ENCODE measurements around the gene ATP5IF1.

The ATP5IF1 gene

DNA sequence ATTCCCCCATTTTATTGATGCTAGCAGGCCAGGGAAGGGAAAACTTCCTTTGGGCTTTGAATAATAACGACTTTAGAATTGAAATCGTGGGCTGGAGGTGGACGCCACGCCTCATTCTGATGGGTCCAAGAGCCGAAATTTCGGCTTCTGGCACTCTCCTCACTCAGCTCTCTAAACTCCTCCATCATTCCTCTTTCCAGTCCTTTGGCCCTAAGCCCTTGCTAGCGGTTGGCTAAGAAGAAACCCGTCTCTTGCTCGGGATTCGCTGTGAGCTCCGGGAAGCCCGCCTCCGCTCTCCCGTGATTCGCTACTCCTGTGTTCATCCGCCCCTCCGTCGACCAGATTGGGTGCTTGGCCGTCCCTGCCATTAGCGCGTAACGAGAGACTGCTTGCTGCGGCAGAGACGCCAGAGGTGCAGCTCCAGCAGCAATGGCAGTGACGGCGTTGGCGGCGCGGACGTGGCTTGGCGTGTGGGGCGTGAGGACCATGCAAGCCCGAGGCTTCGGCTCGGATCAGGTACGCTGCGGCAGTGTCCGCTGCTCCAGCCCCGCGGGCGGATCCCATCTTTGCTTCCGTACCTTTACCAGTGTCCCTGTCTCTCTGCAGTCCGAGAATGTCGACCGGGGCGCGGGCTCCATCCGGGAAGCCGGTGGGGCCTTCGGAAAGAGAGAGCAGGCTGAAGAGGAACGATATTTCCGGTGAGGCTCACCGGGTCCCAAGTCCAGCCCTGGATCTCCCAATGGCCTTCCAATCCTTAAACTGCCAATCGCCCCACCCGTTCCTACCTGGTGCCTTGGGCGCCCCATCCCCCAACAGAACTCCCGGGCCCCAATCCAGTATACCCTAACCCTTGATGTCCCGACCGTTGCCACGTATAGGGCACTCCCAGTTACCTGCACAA, at the start of gene ATP5IF1:
ATP5IF1 (plus strand) TSS at position 370 of the 901 bp plus-strand sequence; CDS start at position 430, 60 bp downstream.
- DNase-seq (ENCODE audit: low read depth, low spot score): peak; percentile 98

DNA sequence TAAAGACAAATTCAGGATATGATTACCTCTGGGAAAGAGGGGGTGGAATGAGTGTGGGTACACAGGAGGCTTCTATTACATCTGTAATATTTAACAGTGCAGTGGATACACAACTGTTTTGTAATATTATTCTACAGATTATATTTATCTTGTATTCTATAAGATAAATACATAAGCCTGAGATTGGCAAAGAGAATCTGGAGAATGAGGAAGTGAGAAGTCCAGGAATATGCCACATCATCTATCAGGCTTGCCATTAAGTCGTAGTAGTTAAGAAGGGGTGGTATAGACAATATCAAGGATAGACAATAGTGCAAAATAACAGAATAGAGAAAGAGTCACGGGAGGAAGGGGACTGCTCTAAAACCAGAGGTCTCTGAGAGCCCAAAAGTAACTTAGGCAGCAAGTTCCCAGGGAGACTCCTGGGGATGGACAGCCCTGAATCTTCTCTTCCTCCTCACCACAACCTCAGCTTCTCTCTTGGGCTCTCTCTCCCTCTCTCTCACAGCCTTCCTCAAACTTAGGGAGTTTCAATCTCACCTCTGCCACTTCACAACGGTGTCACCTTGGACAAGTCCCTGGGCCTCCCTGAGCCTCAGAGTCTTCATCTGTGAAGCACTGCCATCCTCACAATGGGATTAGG, 45.5 kb upstream of the ATP5IF1 start:
- DNase-seq (ENCODE audit: low read depth, low spot score): no peak

DNA sequence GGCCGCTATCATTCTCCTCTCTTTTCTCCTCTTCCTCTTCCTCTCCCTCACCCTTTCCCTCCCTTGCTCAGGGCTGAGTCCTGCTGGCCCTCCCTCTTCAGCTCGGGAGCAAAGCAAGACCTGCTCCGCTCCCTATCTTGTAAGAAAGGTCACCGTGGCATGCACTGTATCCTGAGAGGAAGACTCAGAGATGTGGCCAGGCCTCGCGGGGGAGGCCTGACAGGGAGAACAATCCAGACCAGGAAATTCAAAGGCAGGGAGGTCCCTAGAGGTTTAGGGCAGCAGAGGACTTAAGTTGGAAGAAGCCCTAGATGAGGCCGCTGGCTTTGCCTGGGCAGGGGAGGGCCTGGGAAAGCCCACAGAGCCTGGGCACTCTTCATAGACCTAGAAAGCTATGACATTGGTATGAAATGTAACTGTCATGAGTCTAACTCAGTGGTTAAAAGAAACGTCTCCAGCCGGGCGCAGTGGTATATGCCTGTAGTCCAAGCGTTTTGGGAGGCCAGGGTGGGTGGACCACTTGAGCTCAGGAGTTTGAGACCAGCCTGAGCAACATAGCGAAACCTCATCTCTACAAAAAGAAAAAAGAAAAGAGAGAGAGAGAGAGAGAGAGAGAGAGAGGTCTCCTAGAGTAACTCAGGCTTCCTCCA, 44.8 kb upstream of the ATP5IF1 start:
- DNase-seq (ENCODE audit: low read depth, low spot score): peak; percentile 39

DNA sequence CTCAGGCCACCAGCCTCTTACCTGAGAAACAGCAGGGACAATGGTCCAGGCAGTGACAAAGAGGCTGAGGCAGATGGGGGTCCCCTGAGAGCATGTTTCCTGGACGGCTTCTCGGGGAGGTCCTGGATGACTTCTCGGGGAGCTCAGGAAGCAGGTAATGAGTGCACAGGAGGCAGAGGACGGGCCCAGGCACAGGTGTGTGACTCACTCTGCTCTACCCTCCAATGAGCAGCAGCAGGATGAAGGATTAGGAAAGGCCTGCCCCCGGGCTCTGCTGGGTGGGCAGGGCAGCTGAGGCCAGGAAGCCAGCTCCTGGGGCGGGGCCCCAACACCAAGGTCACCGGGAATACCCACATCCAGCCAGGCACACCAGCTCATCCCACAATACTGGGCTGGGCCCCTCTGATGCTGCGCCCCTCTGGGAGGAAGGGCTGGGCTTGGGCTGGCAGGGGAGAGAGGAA, 42.2 kb upstream of the ATP5IF1 start:
- DNase-seq (ENCODE audit: low read depth, low spot score): peak; percentile 46

DNA sequence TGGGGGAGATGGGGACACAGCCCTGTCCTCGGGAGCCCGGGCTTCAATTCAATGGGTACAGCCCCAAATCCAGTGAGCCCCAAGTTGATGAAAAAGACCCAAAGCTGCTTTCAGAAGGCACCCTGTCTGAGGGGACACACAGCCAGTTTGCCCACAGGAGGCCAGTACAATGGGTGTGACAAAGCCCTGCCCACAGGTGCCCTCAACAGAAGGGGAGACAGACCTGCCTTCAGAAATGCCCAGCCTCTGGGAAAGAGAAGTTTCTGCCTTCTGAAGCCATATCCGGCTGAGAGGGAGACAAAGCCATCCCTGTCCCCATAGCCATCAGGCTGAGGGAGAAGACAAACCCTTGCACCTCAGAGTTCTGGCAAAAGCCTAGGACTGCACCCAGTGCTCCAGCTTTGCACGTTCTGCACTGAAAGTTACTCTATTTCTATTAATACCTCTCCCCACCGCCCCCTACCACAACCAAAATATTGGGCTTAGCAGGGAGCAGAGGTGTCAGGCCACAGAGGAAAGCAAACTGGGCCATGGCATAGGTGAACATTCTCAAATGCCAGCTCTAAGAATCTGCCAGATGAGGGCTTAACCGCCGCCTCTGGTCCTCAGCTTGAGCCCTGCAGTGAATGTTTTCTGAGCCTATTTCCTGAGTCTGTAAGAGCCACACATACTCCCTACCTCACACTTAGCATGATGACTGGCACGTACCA, 41.4 kb upstream of the ATP5IF1 start:
- DNase-seq (ENCODE audit: low read depth, low spot score): no peak

DNA sequence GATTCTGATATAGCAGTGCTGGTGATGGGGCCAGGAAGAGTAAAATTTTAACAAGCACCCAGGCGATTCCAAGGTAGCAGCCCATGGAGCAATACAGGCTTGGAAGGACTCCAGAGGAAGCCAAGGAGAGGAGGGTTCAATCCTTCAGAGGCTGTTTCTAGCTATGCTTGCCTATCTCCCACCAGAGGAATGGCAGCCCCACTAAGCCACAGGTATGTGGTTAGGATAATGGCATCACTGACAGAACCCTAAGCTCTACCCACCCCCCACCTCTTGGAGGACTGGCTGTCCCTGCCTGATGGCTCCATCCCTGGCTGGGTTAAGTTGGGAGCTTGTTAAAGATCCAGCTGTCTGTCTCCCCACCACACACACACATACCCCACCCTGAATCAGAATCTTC, 40.1 kb upstream of the ATP5IF1 start:
- DNase-seq (ENCODE audit: low read depth, low spot score): no peak

DNA sequence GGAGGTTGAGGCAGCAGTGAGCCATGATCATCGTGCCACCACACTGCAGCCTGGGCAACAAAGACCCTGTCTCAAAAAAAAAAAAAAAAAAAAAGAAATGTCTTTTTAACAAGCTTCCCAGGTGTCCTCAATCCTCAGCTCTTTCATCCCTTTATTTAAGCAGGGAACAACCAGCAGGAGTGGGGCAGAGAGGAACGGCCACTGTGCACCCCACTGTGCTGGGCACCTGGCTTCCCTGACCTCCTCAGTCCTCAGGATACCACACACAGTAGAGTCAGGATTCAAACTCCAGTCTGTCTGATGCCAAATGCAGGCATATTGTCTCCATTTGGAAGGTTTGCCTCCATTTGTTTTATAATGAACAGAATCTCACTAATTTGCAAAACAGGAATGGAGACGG, 39.6 kb upstream of the ATP5IF1 start:
- no peak for DNase-seq (ENCODE audit: low read depth, low spot score)

DNA sequence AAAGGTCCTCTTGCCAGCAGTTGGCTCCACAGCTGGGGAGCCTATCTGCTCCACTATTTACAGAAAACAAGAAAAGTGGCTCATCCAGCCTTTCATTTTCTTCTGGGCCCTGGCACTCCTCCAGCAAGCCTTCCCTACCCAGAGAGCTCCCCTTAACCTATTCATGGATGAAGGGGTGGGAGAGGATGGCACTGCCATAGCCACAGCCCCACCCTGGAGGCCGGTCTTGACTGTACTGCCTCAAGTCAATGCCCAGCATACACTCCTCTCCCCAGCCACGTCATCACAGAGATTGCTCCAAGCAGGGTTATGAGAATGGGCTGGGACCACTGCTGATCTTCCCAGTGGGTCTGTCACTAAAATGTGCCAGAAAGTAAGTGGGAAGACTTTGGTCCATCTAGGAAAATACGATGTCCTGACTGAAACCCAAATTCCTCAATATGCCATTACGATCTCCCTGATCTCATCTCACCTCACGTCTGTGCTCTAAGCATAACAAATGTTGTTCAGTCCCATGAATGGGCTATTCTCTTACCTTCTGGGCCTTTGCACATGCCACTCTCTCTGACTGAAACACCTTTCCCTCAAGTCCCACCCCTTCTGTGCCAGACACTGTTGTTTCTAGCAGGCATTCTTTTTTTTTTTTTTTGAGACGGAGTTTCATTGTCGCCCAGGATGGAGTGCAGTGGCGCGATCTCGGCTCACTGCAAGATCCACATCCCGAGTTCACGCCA, 38.1 kb upstream of the ATP5IF1 start:
- DNase-seq (ENCODE audit: low read depth, low spot score): no peak

DNA sequence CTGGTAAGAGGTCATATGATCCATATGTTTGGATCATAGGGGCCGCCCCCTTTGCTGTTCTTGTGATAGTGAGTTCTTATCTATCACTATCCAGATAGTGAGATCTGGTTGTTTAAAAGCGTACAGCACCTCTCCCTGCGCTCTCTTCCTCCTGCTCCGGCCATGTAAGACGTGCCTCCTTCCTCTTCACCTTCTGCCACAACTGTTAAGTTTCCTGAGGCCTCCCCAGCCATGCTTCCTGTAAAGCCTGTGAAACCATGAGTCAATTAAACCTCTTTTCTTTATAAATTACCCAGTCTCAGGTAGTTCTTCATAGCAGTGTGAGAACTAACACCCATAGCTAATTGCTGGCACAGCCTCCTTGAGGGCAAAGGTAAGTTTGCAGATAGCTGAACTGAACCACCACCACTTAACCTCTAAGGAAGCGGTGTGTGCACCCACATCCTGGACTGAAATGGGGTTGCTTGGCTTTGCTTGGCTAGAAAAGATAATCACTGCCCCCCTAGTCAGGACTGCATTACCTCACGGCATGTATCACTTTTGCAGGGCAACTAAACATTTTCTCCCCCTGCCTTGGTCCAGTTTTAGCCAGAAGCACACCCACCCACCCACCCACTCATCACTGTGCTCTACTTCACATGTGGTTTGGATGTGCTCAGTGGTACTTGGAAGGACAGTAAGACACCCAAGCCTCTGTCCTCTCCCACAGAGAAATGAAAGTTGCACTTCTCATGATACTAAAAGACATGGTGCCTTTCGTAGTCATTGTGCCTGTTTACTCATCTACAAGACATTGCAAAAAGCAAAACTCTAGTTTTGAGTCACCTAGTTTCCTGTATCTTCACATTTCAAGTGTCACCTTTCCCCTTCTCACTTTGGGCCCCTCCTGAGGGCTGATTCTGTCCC, 36.3 kb upstream of the ATP5IF1 start:
- no peak for DNase-seq (ENCODE audit: low read depth, low spot score)

DNA sequence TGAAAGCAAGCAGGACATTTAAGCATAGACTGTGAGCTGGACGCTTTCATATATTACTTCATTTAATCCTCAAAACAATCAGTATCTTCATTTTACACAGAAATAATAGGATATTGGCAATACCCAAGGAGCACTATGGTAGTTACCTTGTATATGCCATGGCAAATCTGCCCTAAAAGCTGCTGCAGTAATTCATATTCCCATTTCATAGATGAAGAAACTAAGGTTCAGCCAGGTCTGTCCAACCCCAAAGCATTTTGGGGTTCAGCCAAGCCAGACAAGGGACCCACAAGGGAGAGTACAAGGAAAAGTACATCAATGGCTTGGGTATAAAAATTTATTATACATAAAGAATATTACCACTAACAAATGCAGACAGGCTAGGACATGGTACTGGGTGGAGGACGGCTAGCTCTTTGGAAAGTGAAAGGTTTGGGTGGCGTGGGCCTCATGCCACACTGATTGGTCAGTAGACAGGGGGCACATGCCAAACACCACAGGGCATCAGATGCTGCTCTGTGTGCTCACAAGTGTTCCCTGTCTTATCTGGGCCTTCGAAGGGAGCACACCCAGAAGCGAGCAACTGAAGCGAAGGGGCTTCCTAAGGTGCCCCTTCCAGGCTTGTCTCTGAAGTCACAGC, 35.6 kb upstream of the ATP5IF1 start:
- no peak for DNase-seq (ENCODE audit: low read depth, low spot score)

DNA sequence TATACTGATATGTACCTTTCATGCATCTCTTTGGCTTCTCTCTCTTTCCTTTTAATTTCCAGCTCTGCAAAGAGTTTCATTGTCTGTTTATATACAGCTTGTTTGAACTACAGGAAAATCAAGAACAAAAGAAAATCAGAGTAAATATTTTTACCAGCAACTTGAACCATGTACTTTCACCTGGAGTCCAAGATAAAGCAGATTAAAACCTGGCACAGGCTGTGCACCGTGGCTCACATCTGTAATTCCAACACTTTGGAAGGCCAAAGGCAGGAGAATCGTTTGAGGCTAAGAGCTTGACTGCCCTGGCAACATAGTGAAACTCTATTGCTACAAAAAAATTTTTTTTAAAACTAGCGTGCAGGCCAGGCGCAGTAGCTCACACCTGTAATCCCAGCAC, 30.7 kb upstream of the ATP5IF1 start:
- no peak for DNase-seq (ENCODE audit: low read depth, low spot score)

DNA sequence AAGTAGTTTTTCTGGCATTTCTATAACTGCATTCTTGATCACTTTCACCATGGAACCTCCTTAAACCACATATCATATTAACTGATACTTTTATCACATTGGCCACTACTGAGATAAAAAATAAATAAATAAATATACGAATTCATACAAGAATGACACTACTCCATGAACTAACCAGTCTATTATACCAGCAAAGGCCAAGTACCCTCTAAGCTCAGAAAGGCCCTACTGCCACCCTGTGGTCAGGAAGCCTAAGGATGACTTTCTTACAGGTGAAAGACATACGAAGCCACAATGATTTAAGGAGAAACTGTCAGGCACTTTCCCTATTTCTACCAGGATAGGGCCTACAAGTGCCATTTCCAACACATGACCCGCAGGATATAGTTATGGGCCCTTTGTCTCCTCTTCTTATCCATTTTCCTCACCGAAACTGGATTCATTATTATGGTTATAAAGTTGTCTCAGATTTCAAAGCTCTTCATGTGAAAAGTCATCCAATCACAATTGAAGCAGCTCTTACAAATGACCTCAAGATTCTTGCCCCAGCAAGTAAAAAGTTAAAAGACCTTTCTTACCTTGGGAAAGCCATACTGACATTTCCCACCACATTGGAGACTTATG, 27.0 kb upstream of the ATP5IF1 start:
- DNase-seq (ENCODE audit: low read depth, low spot score): peak; percentile 51

DNA sequence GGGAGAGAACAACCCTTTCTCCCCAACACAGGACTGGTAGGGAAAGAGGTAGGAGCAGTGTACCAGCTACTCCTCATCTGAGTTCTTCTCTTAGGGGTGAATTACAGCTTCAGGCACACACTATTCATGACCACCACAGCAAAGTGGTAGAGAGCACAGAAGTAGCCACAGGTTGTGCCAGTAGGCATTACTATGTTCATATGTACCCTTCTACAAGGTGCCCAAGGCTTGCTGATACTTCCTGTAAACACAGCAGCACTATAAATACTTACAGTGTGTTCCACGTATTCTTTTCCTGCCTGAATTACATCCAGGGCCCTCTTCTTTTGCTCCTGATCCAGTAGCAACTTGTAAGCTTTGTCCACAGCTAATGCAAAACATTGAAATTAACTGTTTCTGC, 26.2 kb upstream of the ATP5IF1 start:
- no peak for DNase-seq (ENCODE audit: low read depth, low spot score)

DNA sequence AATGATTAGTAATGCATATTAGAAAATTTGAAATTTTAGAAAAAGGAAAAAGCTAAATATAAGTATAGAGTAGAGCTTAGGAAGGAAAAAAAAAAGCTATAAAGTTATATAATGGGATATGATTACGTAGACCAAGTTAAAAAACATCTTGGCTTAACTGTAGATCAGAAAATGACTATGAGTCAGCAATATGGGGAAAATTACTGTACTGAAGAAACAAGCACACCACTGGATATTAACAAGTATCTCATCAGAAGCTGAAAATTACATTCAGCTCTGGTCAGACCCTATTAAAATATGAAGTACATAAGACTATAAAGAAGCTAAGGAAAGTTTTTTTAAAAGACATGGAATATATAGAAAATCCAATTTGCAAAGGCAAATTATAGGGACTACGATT, 22.6 kb upstream of the ATP5IF1 start:
- no peak for DNase-seq (ENCODE audit: low read depth, low spot score)

DNA sequence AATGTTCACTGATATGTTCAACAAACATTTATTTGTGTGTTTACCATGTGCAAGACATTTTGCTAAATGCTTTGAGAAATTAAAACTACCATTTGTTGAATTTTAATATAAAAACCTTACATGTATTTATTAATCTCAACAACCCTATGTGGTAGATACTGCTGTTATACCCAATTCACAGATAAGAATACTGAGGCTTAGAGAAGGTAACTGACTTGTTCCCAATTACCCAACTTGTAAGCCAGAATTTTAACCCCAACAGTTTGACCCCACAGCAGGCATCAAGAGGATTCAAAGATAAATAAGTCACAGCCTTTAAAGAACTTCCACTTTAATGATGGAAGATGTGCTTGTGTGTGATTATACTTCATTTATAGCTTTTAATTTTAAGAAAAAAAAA, 6.8 kb upstream of the ATP5IF1 start:
- no peak for DNase-seq (ENCODE audit: low read depth, low spot score)

DNA sequence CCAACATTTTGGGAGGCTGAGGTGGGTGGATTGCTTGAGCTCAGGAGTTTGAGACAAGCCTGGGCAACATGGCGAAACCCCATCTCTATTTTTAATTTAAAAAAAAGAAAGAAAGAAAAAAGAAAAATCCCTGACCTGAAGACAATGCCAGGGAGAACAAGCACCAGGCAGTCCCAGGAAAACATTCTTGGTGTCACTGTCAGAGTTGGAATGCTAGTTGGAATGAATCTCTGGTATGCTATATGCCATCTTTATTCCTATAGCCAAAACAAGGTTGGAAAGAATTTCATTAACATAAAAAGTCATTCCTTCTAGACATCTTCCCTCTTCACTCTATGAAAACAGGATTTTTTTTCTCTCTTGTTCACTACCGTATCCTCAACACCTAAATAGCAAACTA, 5.9 kb upstream of the ATP5IF1 start:
- no peak for DNase-seq (ENCODE audit: low read depth, low spot score)

DNA sequence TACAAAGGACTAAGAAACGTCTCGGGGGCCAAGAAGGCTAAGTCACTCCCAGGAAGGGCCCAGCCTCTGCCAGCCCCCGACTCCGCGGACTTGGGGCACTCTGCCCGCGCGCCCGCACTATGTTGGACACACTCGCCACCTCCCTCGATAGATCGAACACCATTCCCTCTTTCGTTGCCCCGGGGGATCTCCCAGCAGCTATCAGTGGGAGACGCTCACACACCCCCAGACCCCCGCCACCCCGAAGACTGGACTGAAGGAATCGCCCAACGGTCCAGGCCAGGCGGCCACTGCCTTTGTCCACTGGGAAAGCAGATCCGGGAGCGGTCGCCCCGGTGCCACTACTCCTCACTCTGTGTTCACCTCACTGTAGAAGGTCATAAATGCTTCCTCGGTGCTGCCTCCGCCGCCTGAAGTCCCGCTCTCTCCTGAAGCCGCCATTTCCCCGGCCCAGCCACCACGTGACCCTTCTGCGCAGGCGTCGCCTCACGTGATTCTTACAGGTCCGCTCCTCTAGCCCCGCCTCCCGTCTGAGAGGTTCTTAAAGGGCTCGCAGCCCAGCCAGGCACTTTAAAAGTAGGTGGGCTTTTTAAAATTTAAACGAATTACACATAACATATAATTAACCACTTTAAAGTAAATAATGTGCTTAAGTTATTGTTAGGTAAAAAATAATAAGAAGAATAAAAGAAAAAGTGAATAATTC, 3.2 kb upstream of the ATP5IF1 start, which contains the start of gene DNAJC8:
DNAJC8 (minus strand) TSS at position 472 of the 706 bp plus-strand sequence; CDS start at position 441, 31 bp downstream.
- DNase-seq (ENCODE audit: low read depth, low spot score): peak; percentile 91

DNA sequence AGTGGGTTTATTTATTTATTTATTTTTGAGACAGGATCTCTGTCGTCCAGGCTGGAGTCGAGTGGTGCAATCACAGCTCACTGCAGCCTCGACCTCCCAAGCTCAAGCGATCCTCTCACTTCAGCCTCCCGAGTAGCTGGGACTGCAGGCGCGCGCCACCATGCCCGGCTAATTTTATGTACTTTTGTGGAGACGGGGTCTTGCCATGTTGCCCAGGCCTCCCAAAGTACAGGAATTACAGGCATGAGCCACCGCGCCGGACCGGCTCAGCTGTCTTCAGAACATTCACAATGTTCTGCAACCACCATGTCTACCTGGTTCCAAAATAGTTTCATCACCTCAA, 2.7 kb upstream of the ATP5IF1 start:
- no peak for DNase-seq (ENCODE audit: low read depth, low spot score)

Data from ELF-1 (cell line).